ENCODE results near the gene PAPPA.

GRCh38 chr9:116318468-116319374, 165.1 kb downstream of the PAPPA start:
- TF ChIP-seq CTCF (IDR thresholded peaks at IDR 0.05; ENCODE audit: control extremely low read depth in 1 of 3, insufficient read depth in 1 of 3, low read depth in 1 of 3, low read length in 3 of 3) (no peak), HDAC2 (IDR thresholded peaks at IDR 0.05; ENCODE audit: borderline replicate concordance in 1 of 2, low read depth in 2 of 2, low read length in 2 of 2) (no peak), SP1 (IDR thresholded peaks at IDR 0.05; ENCODE audit: low read depth, low read length) (no peak), BRCA1 (IDR thresholded peaks at IDR 0.05; ENCODE audit: low read depth, low read length) (no peak), RXRA (IDR thresholded peaks at IDR 0.05; ENCODE audit: insufficient read depth, low read depth, low read length) (no peak), ATF3 (IDR thresholded peaks at IDR 0.05; ENCODE audit: insufficient read depth, low read depth, low read length) (no peak), JUND (IDR thresholded peaks at IDR 0.05; ENCODE audit: low read length) (no peak), MAX (IDR thresholded peaks at IDR 0.05) (no peak), EZH2 (IDR thresholded peaks at IDR 0.05; ENCODE audit: low read depth, low read length, severe bottlenecking) (no peak)

Measured in H1 (cell line).